HepG2 (cell line): ENCODE results near the gene DHRS13. TPM values are rescaled to one million over a fixed set of nuclear protein-coding genes. Genes with fewer than 3 reads are reported as not detected.

ENCODE experiments used
- ATAC-seq: fragments of 200-7000 bp; cut with Tn5 transposase; 3 replicates; pipeline ENCODE4 v1.9.1; 2020; ENCODE audit warnings: mild to moderate bottlenecking, moderate library complexity
- Bru-seq: library from RNA; stranded (reverse); fragments of 400-500 nt; gene quantifications from one replicate; lab custom pipeline; 2021; lab: Mats Ljungman, UMichigan
- BruChase-seq, 2 experiments: library from RNA; stranded (reverse); fragments of 400-500 nt; gene quantifications; one replicate each; lab custom pipeline; 2021; lab: Mats Ljungman, UMichigan
- BruUV-seq: library from RNA; stranded (reverse); fragments of 400-500 nt; replicated peaks from 2 replicates; lab custom pipeline; 2021; lab: Mats Ljungman, UMichigan
- CTCF ChIA-PET: fragments of 300-600 bp; formaldehyde crosslinking; extraction: SDS; loops from one replicate; lab custom pipeline; 2021; ENCODE audit warnings: low total read pairs, inconsistent platforms, low intra/inter-chr PET ratio; lab: Yijun Ruan, JAX
- POLR2A ChIA-PET: fragments of 350-600 bp; sonication (Branson Sonifier 250); formaldehyde crosslinking; loops from one replicate; lab custom pipeline; 2020; ENCODE audit warnings: antibody characterized with exemption, inconsistent platforms; lab: Yijun Ruan, JAX
- DNase-seq: peaks from one replicate; pipeline ENCODE4 v3.0.0-alpha.2; 2015; ENCODE audit warnings: low spot score
- FAIRE-seq: peaks from 3 replicates; lab custom pipeline; 2011; peaks lifted over from hg19 to GRCh38; lab: Jason Lieb, UNC
- H2AFZ ChIP-seq: one replicate; pipeline ENCODE4 v1.6.1; 2011; ENCODE audit warnings: low read length, inconsistent platforms
- H3K27ac ChIP-seq: fragments of 300-600 bp; 3 replicates; pipeline ENCODE4 v1.8.0; 2011; ENCODE audit warnings: mixed run types, mild to moderate bottlenecking, mixed read lengths, low read length, inconsistent platforms; ENCODE audit not compliant: insufficient read depth; ENCODE audit errors: extremely low read length
- H3K27me3 ChIP-seq, 2 experiments: fragments of 200-600 bp in 1 of 2; 2 replicates in 1 of 2; 3 replicates in 1 of 2; pipeline versions ENCODE4 v1.6.0 to v1.8.0; 2011; ENCODE audit warnings: low read length in 2 of 2, mild to moderate bottlenecking in 2 of 2, moderate library complexity in 2 of 2, inconsistent platforms in 1 of 2; ENCODE audit not compliant: insufficient read depth in 2 of 2, control insufficient read depth in 1 of 2
- H3K36me3 ChIP-seq, 2 experiments: fragments of 200-600 bp in 1 of 2; replicated peaks in 1 of 2; 2 replicates in 1 of 2; 3 replicates in 1 of 2; pipeline versions ENCODE4 v1.5.1 to v1.8.0; 2011; ENCODE audit warnings: low read length in 2 of 2, inconsistent platforms in 1 of 2; ENCODE audit not compliant: insufficient read depth in 2 of 2, control insufficient read depth in 1 of 2
- H3K4me1 ChIP-seq: 2 replicates; pipeline ENCODE4 v1.5.1; 2012; ENCODE audit warnings: low read length, inconsistent platforms; ENCODE audit not compliant: insufficient read depth
- H3K4me2 ChIP-seq: 2 replicates; pipeline ENCODE4 v1.6.0; 2011; ENCODE audit warnings: low read depth, low read length, inconsistent platforms
- H3K4me3 ChIP-seq, 3 experiments: fragments of 200-600 bp in 1 of 3; sonication (generic), shearing (Covaris generic) in 1 of 3; replicated peaks in 1 of 3; 2 replicates each; pipeline ENCODE4 v1.5.1; 2011 to 2016; ENCODE audit warnings: low read length in 3 of 3, inconsistent platforms in 2 of 3, low read depth in 2 of 3, mild to moderate bottlenecking in 2 of 3, control low read depth in 1 of 3, mixed read lengths in 1 of 3; ENCODE audit not compliant: insufficient read depth in 1 of 3
- H3K79me2 ChIP-seq: one replicate; pipeline ENCODE4 v1.6.1; 2011; ENCODE audit warnings: low read length, inconsistent platforms; ENCODE audit not compliant: insufficient read depth
- H3K9ac ChIP-seq: 2 replicates; pipeline ENCODE4 v1.6.0; 2011; ENCODE audit warnings: mild to moderate bottlenecking, low read depth, low read length, inconsistent platforms; ENCODE audit not compliant: insufficient read depth
- H3K9me3 ChIP-seq: 2 replicates; pipeline ENCODE4 v1.5.1; 2012; ENCODE audit warnings: mild to moderate bottlenecking, low read length
- H4K20me1 ChIP-seq: 2 replicates; pipeline ENCODE4 v1.6.0; 2011; ENCODE audit warnings: inconsistent platforms, mild to moderate bottlenecking, low read length, moderate library complexity; ENCODE audit not compliant: insufficient read depth
- ASH2L ChIP-seq: fragments of 300-600, 200-600 bp; sonication (generic); IDR thresholded peaks from 2 replicates; pipeline ENCODE4 v1.7.0; 2017; ENCODE audit warnings: low read depth, mild to moderate bottlenecking, moderate library complexity, mixed read lengths, low read length; ENCODE audit not compliant: insufficient read length
- BCLAF1 ChIP-seq: fragments of 450-650 bp; IDR thresholded peaks from 2 replicates; pipeline ENCODE4 v1.6.1; 2017; ENCODE audit warnings: mild to moderate bottlenecking
- MIER2 ChIP-seq: IDR thresholded peaks from 2 replicates; pipeline ENCODE4 v1.6.1; 2016; ENCODE audit warnings: missing biosample characterization, missing genetic modification reagents
- PHF5A ChIP-seq: IDR thresholded peaks from one replicate; pipeline ENCODE4 v1.6.1; 2018; ENCODE audit warnings: low read depth, missing genetic modification reagents; ENCODE audit not compliant: unreplicated experiment
- RFX3 ChIP-seq: IDR thresholded peaks from 2 replicates; pipeline ENCODE4 v1.6.1; 2016; ENCODE audit warnings: missing biosample characterization, missing genetic modification reagents
- ZNF414 ChIP-seq: sonication (generic); formaldehyde crosslinking; IDR thresholded peaks from 2 replicates; pipeline ENCODE4 v1.5.0; 2020; ENCODE audit warnings: missing genetic modification reagents
- ZNF431 ChIP-seq: sonication (generic); formaldehyde crosslinking; IDR thresholded peaks from 2 replicates; pipeline ENCODE4 v1.9.0; 2022; ENCODE audit warnings: missing genetic modification reagents, low read depth, mild to moderate bottlenecking, borderline replicate concordance
- ZNF616 ChIP-seq: sonication (generic); formaldehyde crosslinking; IDR thresholded peaks from 2 replicates; pipeline ENCODE4 v1.5.0; 2020; ENCODE audit warnings: low read depth, mild to moderate bottlenecking, missing genetic modification reagents
- WGBS: methylation state at CpG from one replicate; pipeline ENCODE4 v1.1.6; 2017; ENCODE audit warnings: low lambda C conversion rate; 5-methylcytosine and 5-hydroxymethylcytosine counted together
- in situ Hi-C: cut with HindIII; loops from 2 replicates; pipeline ENCODE4 v1.10.0; 2017; ENCODE audit warnings: low pct_unique_long_range_greater_than_20kb; ENCODE audit not compliant: extremely low pct_ligation_motif_present
- intact Hi-C: fragments of 100-400 bp; cut with micrococcal nuclease; formaldehyde crosslinking; loops from one replicate; pipeline ENCODE4 v1.10.0; 2022; ENCODE audit not compliant: unreplicated experiment
- long read RNA-seq, 2 experiments: library from RNA in 1 of 2; library from polyadenylated mRNA in 1 of 2; stranded (forward) in 1 of 2; unstranded in 1 of 2; transcript quantifications; one replicate each; pipeline ENCODE4 v2.0.0, GENCODE V29; 2019 to 2022
- polyA minus RNA-seq, 3 experiments: library from RNA; depleted of rRNA, polyadenylated mRNA; stranded (reverse); fragments of >200 nt; gene quantifications; 2 replicates each; pipeline ENCODE4 v1.2.3, GENCODE V29; 2011; ENCODE audit warnings: low replicate concordance in 1 of 3
- polyA plus RNA-seq, 8 experiments: library from polyadenylated mRNA; depleted of rRNA in 3 of 8; stranded (reverse) in 7 of 8; unstranded in 1 of 8; fragments of >200 nt; fragmentation: Illumina TruSeq in 4 of 8; extraction: Trizol in 4 of 8; gene quantifications; 2 replicates each; pipeline versions ENCODE4 v1.2.1 to v1.2.3, GENCODE V29; 2011 to 2016; ENCODE audit warnings: low read depth in 4 of 8, missing spikeins in 1 of 8, mixed read lengths in 1 of 8; ENCODE audit not compliant: insufficient read depth in 1 of 8
- total RNA-seq, 5 experiments: library from RNA; depleted of rRNA; stranded (reverse); fragments of >200 nt; fragmentation: Illumina TruSeq; extraction: Trizol; gene quantifications; 2 replicates each; pipeline ENCODE4 v1.2.3, GENCODE V29; 2016; ENCODE audit warnings: low read depth in 1 of 5
- TF ChIP-seq, protein P1 (sequence below): sonication (generic); formaldehyde crosslinking; IDR thresholded peaks from 2 replicates; pipeline ENCODE4 v1.8.0; 2022; ENCODE audit warnings: missing genetic modification reagents, mild to moderate bottlenecking, inconsistent platforms, borderline replicate concordance

Gene DHRS13, protein sequence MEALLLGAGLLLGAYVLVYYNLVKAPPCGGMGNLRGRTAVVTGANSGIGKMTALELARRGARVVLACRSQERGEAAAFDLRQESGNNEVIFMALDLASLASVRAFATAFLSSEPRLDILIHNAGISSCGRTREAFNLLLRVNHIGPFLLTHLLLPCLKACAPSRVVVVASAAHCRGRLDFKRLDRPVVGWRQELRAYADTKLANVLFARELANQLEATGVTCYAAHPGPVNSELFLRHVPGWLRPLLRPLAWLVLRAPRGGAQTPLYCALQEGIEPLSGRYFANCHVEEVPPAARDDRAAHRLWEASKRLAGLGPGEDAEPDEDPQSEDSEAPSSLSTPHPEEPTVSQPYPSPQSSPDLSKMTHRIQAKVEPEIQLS
- total RNA-seq (2016; rRNA removed; fragmentation: Illumina TruSeq; extraction: Trizol), result 7.6 and 12.6 TPM in 2 replicates
- 3.8 and 4.4 TPM in 2 replicates for total RNA-seq (2016; cell fraction: cytosol; rRNA removed; fragmentation: Illumina TruSeq; extraction: Trizol; ENCODE audit: low read depth)
- 6.5 and 14.0 TPM in 2 replicates for total RNA-seq (2016; cell fraction: insoluble cytoplasmic fraction; rRNA removed; fragmentation: Illumina TruSeq; extraction: Trizol)
- 8.0 and 9.3 TPM in 2 replicates for total RNA-seq (2016; cell fraction: membrane; rRNA removed; fragmentation: Illumina TruSeq; extraction: Trizol)
- total RNA-seq (2016; cell fraction: nucleus; rRNA removed; fragmentation: Illumina TruSeq; extraction: Trizol), result 9.7 and 11.6 TPM in 2 replicates
- 11.8 and 14.9 TPM in 2 replicates for polyA plus RNA-seq (2011; rRNA removed)
- polyA plus RNA-seq (2011; cell fraction: cytosol; rRNA removed), result 17.3 and 17.4 TPM in 2 replicates
- polyA plus RNA-seq (2011; cell fraction: nucleus; rRNA removed), result 8.7 and 11.2 TPM in 2 replicates
- polyA plus RNA-seq (2012), result 3.6 and 6.3 TPM in 2 replicates
- polyA plus RNA-seq (2016; cell fraction: cytosol; fragmentation: Illumina TruSeq; extraction: Trizol; ENCODE audit: low read depth), result 4.0 and 5.3 TPM in 2 replicates
- polyA plus RNA-seq (2016; cell fraction: insoluble cytoplasmic fraction; fragmentation: Illumina TruSeq; extraction: Trizol; ENCODE audit: low read depth), result 8.0 and 9.0 TPM in 2 replicates
- polyA plus RNA-seq (2016; cell fraction: membrane; fragmentation: Illumina TruSeq; extraction: Trizol; ENCODE audit: low read depth), result 7.0 and 7.5 TPM in 2 replicates
- 20.2 and 21.1 TPM in 2 replicates for polyA plus RNA-seq (2016; cell fraction: nucleus; fragmentation: Illumina TruSeq; extraction: Trizol; ENCODE audit: insufficient read depth, low read depth)
- polyA minus RNA-seq (2011; rRNA and poly(A)+ RNA removed; ENCODE audit: low replicate concordance), result 15.0 and 24.2 TPM in 2 replicates
- polyA minus RNA-seq (2011; cell fraction: cytosol; rRNA and poly(A)+ RNA removed), result 5.9 and 8.7 TPM in 2 replicates
- 5.2 and 7.8 TPM in 2 replicates for polyA minus RNA-seq (2011; cell fraction: nucleus; rRNA and poly(A)+ RNA removed)
- percentile 63 among the genes with signal in this experiment for Bru-seq, nascent RNA
- percentile 70 among the genes with signal in this experiment for BruChase-seq, experiment 1, labeled RNA remaining after a 6-hour chase
- percentile 59 among the genes with signal in this experiment for BruChase-seq, experiment 2, labeled RNA remaining after a 2-hour chase
- long read RNA-seq, experiment 1, transcript DHRS13-201 (5 exons, 1,921 nt), result major isoform, 23 of 29 reads
- long read RNA-seq, experiment 1, partial matches to known transcripts, result 1 of 29 reads
- long read RNA-seq, experiment 1, other reads (novel, unspliced or antisense), result 1 of 29 reads
- long read RNA-seq, experiment 2, transcript DHRS13-202 (4 exons, 2,037 nt), result minor isoform, 11 of 51 reads
- long read RNA-seq, experiment 2, transcript DHRS13-201 (5 exons, 1,921 nt), result major isoform, 30 of 51 reads
- long read RNA-seq, experiment 2, partial matches to known transcripts, result 3 of 51 reads
- long read RNA-seq, experiment 2, other reads (novel, unspliced or antisense), result 7 of 51 reads

DNA sequence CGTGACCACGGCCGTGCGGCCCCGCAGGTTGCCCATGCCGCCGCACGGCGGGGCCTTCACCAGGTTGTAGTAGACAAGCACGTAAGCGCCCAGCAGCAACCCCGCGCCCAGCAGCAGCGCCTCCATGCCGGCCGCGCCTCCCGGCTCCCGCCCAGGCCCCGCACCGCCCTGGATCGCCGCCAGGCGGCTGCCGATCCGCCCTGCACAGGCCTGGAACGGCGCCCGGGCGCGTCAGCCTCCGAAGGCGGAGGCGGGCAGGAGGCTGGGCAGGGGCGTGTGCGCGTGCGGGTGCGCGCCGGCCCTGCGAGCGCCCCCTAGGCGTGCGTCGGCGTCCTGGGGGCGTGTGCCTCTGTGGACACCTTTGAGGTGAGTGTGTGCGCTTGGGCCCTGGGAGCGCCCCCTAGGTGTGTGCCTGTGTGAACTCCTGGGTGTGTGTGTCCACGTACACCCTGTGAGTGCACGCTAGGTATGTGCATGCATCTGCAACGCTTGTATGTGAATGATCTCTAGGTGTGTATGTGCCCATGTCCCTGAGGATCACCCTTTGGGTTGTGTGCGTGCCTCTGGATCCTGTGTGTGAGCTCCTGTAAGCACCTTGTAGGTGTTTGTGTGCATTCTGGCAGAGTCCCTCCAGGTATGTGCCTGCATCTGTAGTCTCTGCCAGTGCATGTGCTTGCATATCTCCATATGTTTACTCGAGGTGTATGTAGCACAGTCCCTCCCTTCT lies at the start of gene DHRS13:
DHRS13 (minus strand) TSS at position 261 of the 727 bp plus-strand sequence; CDS start at position 126, 135 bp downstream.
- 6% methylated on average over 4 of the region's 55 CpGs for WGBS
- BruUV-seq, result no TSS peak
- TF ChIP-seq RFX3 (CRISPR knock-in tag) (no peak), PHF5A (peak; percentile 93), MIER2 (CRISPR knock-in tag) (no peak), BCLAF1 (no peak), ZNF431 (CRISPR knock-in tag) (peak; percentile 94; the same call in 1 of the 2 replicates), ASH2L (peak; percentile 79), ZNF616 (CRISPR knock-in tag) (no peak), ZNF414 (CRISPR knock-in tag) (no peak)
- TF ChIP-seq, protein P1, sequence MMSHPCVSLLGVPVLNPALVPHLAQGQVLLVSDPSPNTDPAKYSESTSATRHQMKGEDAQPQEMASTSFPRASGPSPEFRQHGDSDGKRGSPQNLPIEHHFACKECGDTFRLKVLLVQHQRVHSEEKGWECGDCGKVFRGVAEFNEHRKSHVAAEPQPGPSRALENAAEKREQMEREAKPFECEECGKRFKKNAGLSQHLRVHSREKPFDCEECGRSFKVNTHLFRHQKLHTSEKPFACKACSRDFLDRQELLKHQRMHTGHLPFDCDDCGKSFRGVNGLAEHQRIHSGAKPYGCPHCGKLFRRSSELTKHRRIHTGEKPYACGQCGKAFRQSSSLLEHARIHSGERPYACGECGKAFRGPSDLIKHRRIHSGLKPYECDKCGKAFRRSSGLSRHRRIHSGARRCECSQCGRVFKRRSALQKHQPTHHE (CRISPR knock-in tag), result no peak; the same call in 1 of the 2 replicates

More for the DNA sequence above, at the start of gene DHRS13:
- Histone ChIP-seq H3K9ac (peak within 1 kb of the TSS; percentile 81), H3K4me2 (peak within 1 kb of the TSS; percentile 95), H3K27me3 (no peaks in the 10 kb centered on the region; a peak in 1 of 5 replicates), H4K20me1 (no peaks in the 10 kb centered on the region), H3K79me2 (peaks cover 7% of the 10 kb centered on the region), H3K4me1 (peaks cover 37% of the 10 kb centered on the region), H3K36me3 (peaks cover 6 to 27% of the 10 kb centered on the region in 2 experiments; a peak in 3 of 5 replicates), H2AFZ (peak within 1 kb of the TSS; percentile 43), H3K27ac (peak within 1 kb of the TSS; percentile 73), H3K9me3 (no peaks in the 10 kb centered on the region), H3K4me3 (peak within 1 kb of the TSS; percentile 63 to 89 (median 85))
- ChIA-PET CTCF (interaction anchor here (0.6 to 3.6 kb wide), 10 partner anchors 9 to 176 kb away, joined by 3 to 36 read pairs (median 4); partner anchors contain the start of gene ERAL1), POLR2A (interaction anchor here (0.9 to 2.3 kb wide), 6 partner anchors 24 to 184 kb away, joined by 3 to 7 read pairs (median 4); partner anchors contain the start of genes PHF12 and RPL23A)
- peak; percentile 91 for DNase-seq
- peak; percentile 77 for FAIRE-seq
- intact Hi-C loops, result loop anchor here (2.0 kb wide), 1 partner anchor 14 kb away; no protein-coding TSS in a partner anchor
- in situ Hi-C loops, result no loop called here
- peak; percentile 91 for ATAC-seq
